Right cardiac atrium (tissue), 5 donors: ENCODE data around the gene SDC1. TPM values are rescaled to one million over a fixed set of nuclear protein-coding genes. Genes with fewer than 3 reads are reported as not detected.

ENCODE experiments used
- ATAC-seq, 2 donors: fragments of 200-7000 bp; cut with Tn5 transposase; one replicate each; pipeline versions ENCODE4 v1.8.0 to v1.9.1; 2020; ENCODE audit warnings: moderate library complexity in 2 of 2, mild to moderate bottlenecking in 1 of 2
- DNase-seq, 3 donors: peaks; one replicate each; pipeline ENCODE4 v3.0.0-alpha.2; 2020
- H3K27ac ChIP-seq: one replicate; pipeline ENCODE4 v1.5.1; 2013; ENCODE audit warnings: mild to moderate bottlenecking, low read length, control low read depth, moderate library complexity
- H3K27me3 ChIP-seq: one replicate; pipeline ENCODE4 v1.6.1; 2013; ENCODE audit not compliant: control insufficient read depth, insufficient read depth
- H3K4me1 ChIP-seq: one replicate; pipeline ENCODE4 v1.6.1; 2013; ENCODE audit warnings: low read length; ENCODE audit not compliant: control insufficient read depth, insufficient read depth
- H3K4me3 ChIP-seq: one replicate; pipeline ENCODE4 v1.5.1; 2013; ENCODE audit warnings: low read length, control low read depth
- H3K9me3 ChIP-seq: one replicate; pipeline ENCODE4 v1.6.1; 2013; ENCODE audit warnings: low read length; ENCODE audit not compliant: control insufficient read depth
- WGBS: extraction: QIAGEN DNeasy Blood & Tissue Kit; methylation state at CpG from one replicate; pipeline ENCODE4 v1.1.7; 2013; 5-methylcytosine and 5-hydroxymethylcytosine counted together
- intact Hi-C, 4 donors: fragments of 100-400 bp; cut with DNase I; formaldehyde crosslinking; loops; one replicate each; pipeline versions ENCODE4 v1.11.0 to v1.14.0; 2022 to 2023
- polyA plus RNA-seq: library from polyadenylated mRNA; stranded (reverse); fragments of 200-250 nt; gene quantifications from one replicate; pipeline ENCODE4 v1.2.3, GENCODE V29; 2013
- total RNA-seq, 4 donors: library from RNA; stranded (reverse); fragmentation: NEBNext Ultra II Directional; extraction: Animal tissue kit (Norgen Biotek cat#: 25700); gene quantifications; one replicate each; pipeline ENCODE4 v1.2.1, GENCODE V29; 2021
- donor health status: healthy with polysubstance abuse.
- donor health status: DM: no; HTN: yes; CAD: no.
- donor health status: DM: no; HTN: no; CAD: no.
- donor health status: DM: no; HTN: yes; CAD: no; lungs with severe emphysema.
- donor health status: DM: yes; HTN: yes; CAD: no.

Gene SDC1
- total and polyA plus RNA-seq, 5 donors: 0.09 to 0.25 (median 0.23) TPM

- no peaks in the 10 kb centered on the region for H3K4me1 ChIP-seq
- 90% methylated on average over 10 of the region's 10 CpGs for WGBS
- DNase-seq (no peak), ATAC-seq (no peak)
- no peaks in the 10 kb centered on the region for H3K9me3 ChIP-seq
- no peak overlapping the region for H3K4me3 ChIP-seq
- no peak overlapping the region for H3K27ac ChIP-seq
- intact Hi-C loops: loop anchor here in 1 of 4 donors (10.0 kb wide), 1 partner anchor 93 kb away; no protein-coding TSS in a partner anchor
- no peaks in the 10 kb centered on the region for H3K27me3 ChIP-seq
These were observed 3.1 kb upstream of the SDC1 start for GRCh38 chr2:20227894-20228505.

GRCh38 chr2:20226152-20226545, 1.2 kb upstream of the SDC1 start:
- Histone ChIP-seq H3K27me3 (no peaks in the 10 kb centered on the region), H3K9me3 (no peaks in the 10 kb centered on the region), H3K4me1 (no peaks in the 10 kb centered on the region), H3K4me3 (no peak overlapping the region), H3K27ac (no peak overlapping the region)
- 88% methylated on average over 14 of the region's 14 CpGs for WGBS
- no peak for ATAC-seq
- no peak for DNase-seq
- intact Hi-C loops: loop anchor here in 1 of 4 donors (10.0 kb wide), 1 partner anchor 91 kb away; no protein-coding TSS in a partner anchor

- no peaks in the 10 kb centered on the region for H3K4me1 ChIP-seq
- no peaks in the 10 kb centered on the region for H3K9me3 ChIP-seq
- H3K27ac ChIP-seq: no peak overlapping the region
- 10% methylated on average over 66 of the region's 66 CpGs for WGBS
- H3K27me3 ChIP-seq: no peaks in the 10 kb centered on the region
- peak in 1 of 3 donors; percentile 75 for DNase-seq
- peak; percentile 73 to 81 for ATAC-seq
- peak overlapping the region; percentile 68 for H3K4me3 ChIP-seq
- intact Hi-C loops: loop anchor here in 1 of 4 donors (10.0 kb wide), 1 partner anchor 91 kb away; no protein-coding TSS in a partner anchor
These were observed 593 bp upstream of the SDC1 start for GRCh38 chr2:20225294-20226151.

- Histone ChIP-seq H3K4me1 (no peaks in the 10 kb centered on the region), H3K27me3 (no peaks in the 10 kb centered on the region), H3K4me3 (peak overlapping the region; percentile 68), H3K9me3 (no peaks in the 10 kb centered on the region), H3K27ac (no peak overlapping the region)
- ATAC-seq (peak; percentile 17 to 19), DNase-seq (no peak)
- under 1% methylated on average over 70 of the region's 70 CpGs for WGBS
- intact Hi-C loops: loop anchor here in 1 of 4 donors (10.0 kb wide), 1 partner anchor 89 kb away; no protein-coding TSS in a partner anchor
These were observed 690 bp downstream of the SDC1 start for GRCh38 chr2:20224164-20224715.

GRCh38 chr2:20223407-20224163, 1.3 kb downstream of the SDC1 start:
- Histone ChIP-seq H3K4me3 (peak overlapping the region; percentile 68), H3K9me3 (no peaks in the 10 kb centered on the region), H3K4me1 (no peaks in the 10 kb centered on the region), H3K27ac (no peak overlapping the region), H3K27me3 (no peaks in the 10 kb centered on the region)
- under 1% methylated on average over 66 of the region's 66 CpGs for WGBS
- intact Hi-C loops: loop anchor here in 1 of 4 donors (10.0 kb wide), 1 partner anchor 89 kb away; no protein-coding TSS in a partner anchor
- DNase-seq (peak; percentile 39 to 73 (median 67)), ATAC-seq (peak; percentile 47 to 55)

GRCh38 chr2:20222769-20223406, 2.0 kb downstream of the SDC1 start:
- intact Hi-C loops: loop anchor here in 1 of 4 donors (10.0 kb wide), 1 partner anchor 88 kb away; no protein-coding TSS in a partner anchor
- H3K9me3 ChIP-seq: no peaks in the 10 kb centered on the region
- no peaks in the 10 kb centered on the region for H3K27me3 ChIP-seq
- H3K4me3 ChIP-seq: no peak overlapping the region
- DNase-seq (no peak), ATAC-seq (no peak)
- WGBS: 38% methylated on average over 21 of the region's 21 CpGs
- H3K4me1 ChIP-seq: no peaks in the 10 kb centered on the region
- H3K27ac ChIP-seq: no peak overlapping the region

- no peak for DNase-seq
- no peak overlapping the region for H3K27ac ChIP-seq
- ATAC-seq: no peak
- no peaks in the 10 kb centered on the region for H3K27me3 ChIP-seq
- H3K4me1 ChIP-seq: no peaks in the 10 kb centered on the region
- WGBS: 89% methylated on average over 1 of the region's 1 CpG
- intact Hi-C loops: loop anchor here in 1 of 4 donors (10.0 kb wide), 1 partner anchor 87 kb away; no protein-coding TSS in a partner anchor
- no peak overlapping the region for H3K4me3 ChIP-seq
- H3K9me3 ChIP-seq: no peaks in the 10 kb centered on the region
These were observed 2.7 kb downstream of the SDC1 start for GRCh38 chr2:20222014-20222768.

GRCh38 chr2:20221555-20221973, 3.4 kb downstream of the SDC1 start:
- Histone ChIP-seq H3K9me3 (no peaks in the 10 kb centered on the region), H3K4me1 (no peaks in the 10 kb centered on the region), H3K27me3 (no peaks in the 10 kb centered on the region), H3K4me3 (no peak overlapping the region), H3K27ac (no peak overlapping the region)
- no peak for DNase-seq
- 72% methylated on average over 3 of the region's 3 CpGs for WGBS
- intact Hi-C loops: loop anchor here in 1 of 4 donors (10.0 kb wide), 1 partner anchor 87 kb away; no protein-coding TSS in a partner anchor
- ATAC-seq: no peak

- no peaks in the 10 kb centered on the region for H3K27me3 ChIP-seq
- intact Hi-C loops: loop anchor here in 1 of 4 donors (10.0 kb wide), 1 partner anchor 86 kb away; no protein-coding TSS in a partner anchor
- H3K27ac ChIP-seq: no peak overlapping the region
- DNase-seq: no peak
- no peaks in the 10 kb centered on the region for H3K4me1 ChIP-seq
- H3K9me3 ChIP-seq: no peaks in the 10 kb centered on the region
- ATAC-seq: no peak
- H3K4me3 ChIP-seq: no peak overlapping the region
- WGBS: 76% methylated on average over 3 of the region's 3 CpGs
These were observed 4.0 kb downstream of the SDC1 start for GRCh38 chr2:20220806-20221554.
